GM12872 (cell line): ENCODE data around the gene ANXA7.

Experiments used
- TF ChIP-seq, protein P1 (sequence below): IDR thresholded peaks from 3 replicates; pipeline ENCODE4 v1.5.1; 2011; ENCODE audit warnings: low read depth, mild to moderate bottlenecking, low read length, moderate library complexity; ENCODE audit not compliant: insufficient read depth

ANXA7 gene

DNA sequence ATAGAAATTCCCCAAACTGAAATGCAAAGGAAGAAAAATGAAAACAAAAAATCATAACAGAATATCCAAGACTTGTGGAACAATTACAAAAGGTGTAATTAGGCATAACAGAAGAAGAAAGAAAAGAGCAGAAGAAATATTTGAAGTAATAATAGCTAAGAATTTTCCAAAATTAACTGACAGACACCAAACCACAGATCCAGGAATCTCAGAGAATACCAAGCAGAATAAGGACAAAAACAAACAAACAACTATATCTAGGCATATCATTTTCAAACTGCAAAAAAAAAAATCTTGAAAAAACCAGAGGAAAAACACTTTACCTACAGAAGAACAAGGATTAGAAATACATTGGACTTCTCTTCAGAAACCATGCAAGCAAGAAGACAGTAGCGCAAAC, 80.7 kb downstream of the ANXA7 start:
- TF ChIP-seq, protein P1, sequence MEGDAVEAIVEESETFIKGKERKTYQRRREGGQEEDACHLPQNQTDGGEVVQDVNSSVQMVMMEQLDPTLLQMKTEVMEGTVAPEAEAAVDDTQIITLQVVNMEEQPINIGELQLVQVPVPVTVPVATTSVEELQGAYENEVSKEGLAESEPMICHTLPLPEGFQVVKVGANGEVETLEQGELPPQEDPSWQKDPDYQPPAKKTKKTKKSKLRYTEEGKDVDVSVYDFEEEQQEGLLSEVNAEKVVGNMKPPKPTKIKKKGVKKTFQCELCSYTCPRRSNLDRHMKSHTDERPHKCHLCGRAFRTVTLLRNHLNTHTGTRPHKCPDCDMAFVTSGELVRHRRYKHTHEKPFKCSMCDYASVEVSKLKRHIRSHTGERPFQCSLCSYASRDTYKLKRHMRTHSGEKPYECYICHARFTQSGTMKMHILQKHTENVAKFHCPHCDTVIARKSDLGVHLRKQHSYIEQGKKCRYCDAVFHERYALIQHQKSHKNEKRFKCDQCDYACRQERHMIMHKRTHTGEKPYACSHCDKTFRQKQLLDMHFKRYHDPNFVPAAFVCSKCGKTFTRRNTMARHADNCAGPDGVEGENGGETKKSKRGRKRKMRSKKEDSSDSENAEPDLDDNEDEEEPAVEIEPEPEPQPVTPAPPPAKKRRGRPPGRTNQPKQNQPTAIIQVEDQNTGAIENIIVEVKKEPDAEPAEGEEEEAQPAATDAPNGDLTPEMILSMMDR, result no peak

DNA sequence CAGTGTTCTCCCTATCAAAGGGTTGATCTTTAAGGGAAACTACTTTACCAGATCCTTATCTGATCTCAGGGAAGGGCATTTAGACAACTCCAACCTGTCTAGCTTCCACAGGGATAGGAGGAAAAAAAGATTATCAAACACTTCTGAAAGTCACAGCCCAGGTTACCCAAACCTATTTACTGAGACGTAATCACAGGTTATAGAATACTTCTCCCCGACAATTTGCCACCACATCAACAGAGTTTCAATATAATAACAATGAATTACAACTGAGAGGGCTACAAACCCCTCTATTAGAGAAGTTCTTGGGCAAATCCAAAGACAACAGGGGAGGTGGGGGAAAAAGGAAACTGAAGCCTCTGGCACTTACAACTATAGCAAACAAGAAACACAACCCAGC, 81.5 kb downstream of the ANXA7 start:
- TF ChIP-seq, protein P1, result no peak
